Measurements from ENCODE around the gene HIF1AN. TPM values are rescaled to one million over a fixed set of nuclear protein-coding genes. Genes with fewer than 3 reads are reported as not detected.

HIF1AN gene
- total RNA-seq, 4 donors from 2014 or later, result 11.0 to 23.2 (median 18.1) TPM

GRCh38 chr10:100522107-100522801, 13.5 kb upstream of the HIF1AN start:
- TF ChIP-seq CTCF (IDR thresholded peaks at IDR 0.05; ENCODE audit: low read depth), result no peak

DNA sequence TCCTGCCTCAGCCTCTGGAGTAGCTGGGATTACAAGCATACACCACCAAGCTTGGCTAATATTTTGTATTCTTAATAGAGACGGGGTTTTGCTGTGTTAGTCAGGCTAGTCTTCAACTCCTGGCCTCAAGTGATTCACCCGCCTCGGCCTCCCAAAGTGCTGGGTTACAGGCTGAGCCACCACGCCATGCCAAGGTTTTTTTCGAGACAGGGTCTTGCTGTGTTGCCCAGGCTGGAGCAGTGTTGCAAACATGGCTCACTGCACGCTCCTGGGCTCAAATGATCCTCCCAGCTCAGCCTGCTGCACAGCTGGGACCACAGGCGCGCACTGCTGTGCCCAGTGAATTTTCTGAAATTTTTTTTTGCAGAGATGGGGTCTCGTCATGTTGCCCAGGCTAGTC, 12.8 kb upstream of the HIF1AN start:
- no peak for TF ChIP-seq CTCF (IDR thresholded peaks at IDR 0.05; ENCODE audit: low read depth)

- TF ChIP-seq CTCF (IDR thresholded peaks at IDR 0.05; ENCODE audit: low read depth), result no peak
Measured at GRCh38 chr10:100524206-100524605, 11.5 kb upstream of the HIF1AN start.

- no peak for TF ChIP-seq CTCF (IDR thresholded peaks at IDR 0.05; ENCODE audit: low read depth)
Measured at GRCh38 chr10:100524638-100525037, 11.1 kb upstream of the HIF1AN start.

- no peak for TF ChIP-seq CTCF (IDR thresholded peaks at IDR 0.05; ENCODE audit: low read depth)
Measured at GRCh38 chr10:100528123-100528886, 7.4 kb upstream of the HIF1AN start.

GRCh38 chr10:100528921-100529474, 6.7 kb upstream of the HIF1AN start:
- TF ChIP-seq CTCF (IDR thresholded peaks at IDR 0.05; ENCODE audit: low read depth), result no peak
